Rectal smooth muscle tissue (tissue), 1 donor: ENCODE measurements around the gene OSM.

Experiments
- H3K27ac ChIP-seq: one replicate; pipeline ENCODE4 v1.7.0; 2013; ENCODE audit warnings: low read depth, low read length, inconsistent platforms
- H3K27me3 ChIP-seq: one replicate; pipeline ENCODE4 v1.7.0; 2013; ENCODE audit warnings: low read length; ENCODE audit not compliant: control insufficient read depth, insufficient read depth
- H3K36me3 ChIP-seq: one replicate; pipeline ENCODE4 v1.7.0; 2013; ENCODE audit warnings: low read length; ENCODE audit not compliant: control insufficient read depth, insufficient read depth
- H3K4me1 ChIP-seq: one replicate; pipeline ENCODE4 v1.7.0; 2013; ENCODE audit warnings: low read length; ENCODE audit not compliant: control insufficient read depth, insufficient read depth
- H3K4me3 ChIP-seq: one replicate; pipeline ENCODE4 v1.7.0; 2013; ENCODE audit warnings: low read length
- H3K9ac ChIP-seq: one replicate; pipeline ENCODE4 v1.7.0; 2013; ENCODE audit warnings: low read length

Gene OSM

GRCh38 chr22:30295576-30295975 is 28.9 kb upstream of the OSM start:
- H3K27ac ChIP-seq: no peak overlapping the region
- no peak overlapping the region for H3K4me3 ChIP-seq
- no peak overlapping the region for H3K9ac ChIP-seq
- peaks cover 30% of the 10 kb centered on the region for H3K36me3 ChIP-seq
- H3K27me3 ChIP-seq: no peaks in the 10 kb centered on the region
- peaks cover 10% of the 10 kb centered on the region for H3K4me1 ChIP-seq

- H3K36me3 ChIP-seq: peaks cover 30% of the 10 kb centered on the region
- no peak overlapping the region for H3K9ac ChIP-seq
- H3K27me3 ChIP-seq: no peaks in the 10 kb centered on the region
- H3K4me1 ChIP-seq: peaks cover 17% of the 10 kb centered on the region
- H3K27ac ChIP-seq: no peak overlapping the region
- no peak overlapping the region for H3K4me3 ChIP-seq
Observed at GRCh38 chr22:30294830-30295229, 28.2 kb upstream of the OSM start.

DNA sequence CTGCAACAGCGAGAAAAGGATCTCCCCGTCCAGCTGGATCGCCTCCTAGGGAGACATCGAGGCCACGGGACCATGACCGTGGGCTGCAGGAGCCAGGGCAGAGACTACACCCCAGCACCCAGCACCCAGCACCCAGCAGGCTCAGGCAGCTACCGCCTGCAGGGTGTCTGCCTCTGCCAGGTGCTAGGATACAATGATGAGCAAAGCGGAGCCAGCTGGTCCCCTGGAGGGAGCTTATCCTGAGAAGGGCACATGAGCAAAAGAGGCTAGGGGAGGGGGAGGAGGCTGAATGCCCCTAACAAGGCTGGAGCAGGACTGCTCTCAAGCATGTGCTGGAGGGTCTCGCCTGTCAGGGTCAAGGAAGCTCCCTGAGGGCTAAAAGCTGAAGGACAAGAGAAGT is 27.4 kb upstream of the OSM start:
- Histone ChIP-seq H3K4me1 (peaks cover 17% of the 10 kb centered on the region), H3K9ac (no peak overlapping the region), H3K36me3 (peaks cover 28% of the 10 kb centered on the region), H3K4me3 (no peak overlapping the region), H3K27me3 (no peaks in the 10 kb centered on the region), H3K27ac (no peak overlapping the region)

DNA sequence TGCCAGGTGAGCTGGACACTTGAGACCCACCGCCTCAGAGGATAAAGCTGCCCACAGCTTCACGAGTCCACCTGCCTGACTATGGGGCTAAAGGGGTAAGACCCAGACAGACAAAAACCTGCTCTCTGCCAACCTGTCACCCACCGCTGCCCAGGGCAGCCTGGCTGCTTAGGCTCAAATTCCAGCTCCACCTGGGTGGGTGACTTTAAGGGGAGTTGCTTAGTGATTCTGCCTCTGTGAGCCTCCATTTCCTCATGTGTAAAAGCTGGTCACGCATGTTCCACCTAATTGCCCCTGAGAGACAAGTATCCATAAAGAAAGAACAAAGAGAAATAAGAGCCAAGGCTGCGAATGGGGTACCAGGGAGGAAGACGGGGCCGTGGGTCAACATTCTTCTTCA is 26.4 kb upstream of the OSM start:
- Histone ChIP-seq H3K36me3 (peaks cover 27% of the 10 kb centered on the region), H3K27me3 (no peaks in the 10 kb centered on the region), H3K27ac (no peak overlapping the region), H3K9ac (no peak overlapping the region), H3K4me1 (peaks cover 22% of the 10 kb centered on the region), H3K4me3 (no peak overlapping the region)

DNA sequence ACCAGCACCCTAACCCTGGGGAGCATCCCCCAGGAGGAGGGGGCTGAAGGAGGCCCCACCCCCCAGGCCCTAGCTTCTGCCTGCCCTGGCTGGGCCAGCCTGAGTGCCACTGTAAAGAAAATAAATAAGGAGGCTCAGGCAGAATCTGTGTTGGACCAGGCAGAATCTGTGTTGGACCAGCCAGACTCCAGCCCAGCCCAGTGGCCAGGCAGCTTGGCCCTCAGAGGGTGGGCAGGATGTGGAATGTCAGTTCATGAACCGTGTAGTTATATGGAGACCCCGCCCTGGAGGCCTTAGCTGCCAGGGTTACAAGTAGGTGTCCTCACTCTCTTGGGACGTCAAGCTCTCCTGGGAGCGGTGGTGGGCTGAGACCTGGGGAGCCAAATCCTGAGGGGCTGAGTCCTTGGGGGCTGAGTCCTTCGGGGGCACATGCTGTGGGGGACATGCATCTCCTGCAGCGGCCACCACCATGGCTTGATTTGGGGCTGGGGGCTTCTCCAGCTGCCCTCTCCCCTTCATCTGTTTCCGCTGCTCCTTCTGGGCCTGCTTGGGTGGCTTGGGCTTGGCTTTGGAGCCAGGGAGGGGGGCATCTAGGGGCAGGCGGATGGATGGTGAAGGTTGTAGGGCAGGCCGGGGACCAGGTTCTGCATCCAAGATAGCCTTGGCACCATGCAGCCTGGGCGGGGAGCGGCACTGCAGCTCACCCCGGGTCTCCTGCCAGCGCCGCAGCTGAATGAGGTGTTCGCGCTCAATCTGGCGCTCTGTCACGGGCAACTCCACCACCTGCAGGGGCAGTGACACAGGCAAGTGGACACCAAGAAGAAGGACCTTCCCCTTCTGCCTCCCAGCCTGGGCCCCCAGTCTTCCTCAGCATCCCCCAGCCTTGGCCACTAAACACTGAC is 25.7 kb upstream of the OSM start:
- H3K4me1 ChIP-seq: peaks cover 22% of the 10 kb centered on the region
- peak overlapping the region; percentile 13 for H3K27ac ChIP-seq
- H3K36me3 ChIP-seq: peaks cover 21% of the 10 kb centered on the region
- no peak overlapping the region for H3K4me3 ChIP-seq
- H3K9ac ChIP-seq: no peak overlapping the region
- H3K27me3 ChIP-seq: no peaks in the 10 kb centered on the region

GRCh38 chr22:30291058-30291892 is 24.6 kb upstream of the OSM start:
- Histone ChIP-seq H3K27me3 (no peaks in the 10 kb centered on the region), H3K4me3 (no peak overlapping the region), H3K27ac (peak overlapping the region; percentile 90), H3K36me3 (peaks cover 15% of the 10 kb centered on the region), H3K9ac (no peak overlapping the region), H3K4me1 (peaks cover 22% of the 10 kb centered on the region)

DNA sequence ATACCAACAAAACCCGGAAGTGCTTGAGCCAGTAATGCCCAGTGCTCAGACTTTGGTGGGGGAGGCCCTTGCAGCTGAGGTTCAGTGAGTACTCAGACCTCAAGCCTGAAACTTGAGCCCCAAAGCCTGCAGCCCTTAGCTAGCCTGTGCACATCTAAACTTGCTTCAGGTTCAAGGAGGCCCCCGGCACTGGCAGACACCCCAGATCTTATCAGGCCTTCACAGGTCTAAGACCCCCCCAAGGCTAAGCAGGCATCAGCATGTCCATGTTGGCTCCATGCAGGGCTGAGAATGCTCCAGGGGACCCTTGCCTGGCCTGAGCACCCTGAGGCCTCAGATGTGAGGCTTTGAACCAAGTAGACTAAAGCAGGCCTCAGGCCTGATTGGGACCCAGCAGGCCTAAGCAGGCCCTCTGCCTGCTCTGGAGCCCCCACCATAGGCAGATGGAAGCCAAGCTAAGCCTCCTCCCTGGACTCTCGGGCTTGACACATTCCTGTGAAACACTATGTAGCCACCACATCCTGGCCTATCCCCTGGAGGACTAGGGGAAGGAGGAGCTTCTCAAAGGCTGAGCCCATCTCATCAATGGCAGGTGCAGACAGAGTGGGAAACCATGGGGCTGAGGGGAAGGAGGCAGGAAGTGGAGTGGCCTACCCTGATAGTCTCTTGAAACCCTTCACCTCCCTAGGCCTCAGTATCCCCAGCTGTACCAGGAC is 23.8 kb upstream of the OSM start:
- Histone ChIP-seq H3K4me1 (peaks cover 22% of the 10 kb centered on the region), H3K36me3 (peaks cover 15% of the 10 kb centered on the region), H3K27ac (peak overlapping the region; percentile 90), H3K9ac (peak overlapping the region; percentile 60), H3K4me3 (peak overlapping the region; percentile 89), H3K27me3 (no peaks in the 10 kb centered on the region)

- H3K4me1 ChIP-seq: peaks cover 22% of the 10 kb centered on the region
- H3K4me3 ChIP-seq: peak overlapping the region; percentile 89
- peak overlapping the region; percentile 60 for H3K9ac ChIP-seq
- H3K27me3 ChIP-seq: no peaks in the 10 kb centered on the region
- peaks cover 15% of the 10 kb centered on the region for H3K36me3 ChIP-seq
- peak overlapping the region; percentile 90 for H3K27ac ChIP-seq
Observed at GRCh38 chr22:30289980-30290313, 23.3 kb upstream of the OSM start.

DNA sequence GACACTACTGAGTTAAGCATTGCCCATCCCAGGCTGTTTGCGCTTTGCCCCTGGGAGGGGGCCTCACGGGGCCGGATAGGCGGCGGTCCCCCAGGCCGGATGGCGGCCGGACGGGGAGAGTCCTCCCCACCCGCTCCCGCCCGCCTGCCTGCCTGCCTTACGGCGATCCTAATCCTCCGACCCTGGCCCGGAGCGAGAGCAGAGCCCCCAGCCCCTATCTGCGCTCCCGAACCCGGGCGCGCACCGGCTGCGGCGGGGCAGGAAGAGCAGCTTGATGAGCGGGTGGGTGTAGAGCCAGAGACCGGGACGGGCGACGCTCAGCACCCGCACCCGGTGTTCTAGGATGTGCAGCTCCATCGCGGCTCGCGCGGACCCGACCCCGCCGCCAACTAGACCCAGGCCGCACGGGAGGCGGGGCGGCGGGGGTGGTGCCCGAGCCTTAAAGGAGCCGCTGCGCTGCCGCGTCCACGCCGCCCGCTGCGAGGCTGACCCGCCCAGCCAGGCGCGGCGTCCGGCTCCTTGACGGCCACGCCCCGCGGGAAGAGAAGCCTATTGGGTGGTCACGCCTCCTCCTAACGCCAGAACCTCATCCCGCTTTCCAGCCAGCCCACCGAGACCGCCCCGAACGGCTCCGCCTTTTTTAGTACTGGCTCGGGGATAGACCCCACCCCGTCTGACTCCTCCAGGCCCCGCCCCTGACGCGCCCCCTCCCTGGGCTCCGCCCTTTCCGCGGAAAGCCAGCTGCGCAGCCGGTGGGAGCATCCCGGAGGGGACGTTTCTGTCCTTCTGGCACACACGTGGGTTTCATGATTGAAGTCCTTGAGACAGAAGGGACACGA is 22.7 kb upstream of the OSM start, which contains the start of gene CASTOR1:
TSS of gene CASTOR1 (minus strand) at position 365 of the 839 bp plus-strand sequence. CDS start at position 357, 8 bp downstream.
- Histone ChIP-seq H3K36me3 (peaks cover 15% of the 10 kb centered on the region), H3K4me3 (peak within 1 kb of the TSS; percentile 89), H3K27ac (peak within 1 kb of the TSS; percentile 90), H3K27me3 (no peaks in the 10 kb centered on the region), H3K9ac (peak within 1 kb of the TSS; percentile 60), H3K4me1 (peaks cover 22% of the 10 kb centered on the region)

DNA sequence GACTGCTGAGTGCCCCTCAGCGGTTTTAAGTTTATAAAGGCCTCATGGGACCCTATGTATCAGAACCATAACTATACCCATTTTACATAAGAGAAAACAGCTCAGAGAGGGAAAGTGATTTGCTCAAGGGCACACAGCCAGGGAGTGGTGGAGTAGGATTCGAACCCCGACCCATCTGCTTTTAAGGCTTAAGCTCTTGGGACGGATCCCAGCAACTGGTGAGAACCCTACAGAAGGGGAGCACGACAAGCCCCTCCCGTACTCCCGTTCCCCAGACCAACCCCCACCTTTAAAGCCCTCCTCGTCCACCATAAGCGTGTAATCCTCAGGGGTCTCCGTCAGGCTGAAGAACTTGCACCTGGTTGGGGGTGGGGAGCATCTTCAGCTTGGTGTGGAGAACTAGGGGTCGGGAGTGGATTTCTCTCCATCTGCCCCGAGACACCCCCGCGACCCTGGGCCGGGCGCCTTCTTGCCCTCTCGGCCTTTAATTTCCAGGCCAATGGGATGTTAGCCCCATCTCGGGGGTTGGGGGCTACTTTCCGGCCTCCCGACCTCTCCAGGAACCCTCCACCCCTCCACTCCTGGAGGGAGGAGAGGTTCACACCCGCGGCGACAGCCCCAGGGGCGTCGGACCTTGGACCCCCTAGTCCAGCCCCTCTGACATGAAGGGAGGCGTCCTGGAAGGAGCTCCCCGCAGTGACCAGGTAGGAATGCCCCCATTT is 21.9 kb upstream of the OSM start:
- Histone ChIP-seq H3K4me3 (peak overlapping the region; percentile 89), H3K9ac (peak overlapping the region; percentile 24), H3K27ac (peak overlapping the region; percentile 74), H3K4me1 (peaks cover 22% of the 10 kb centered on the region), H3K36me3 (peaks cover 11% of the 10 kb centered on the region), H3K27me3 (no peaks in the 10 kb centered on the region)
